ENCODE results near the gene ADGRF3.

ADGRF3 gene, protein sequence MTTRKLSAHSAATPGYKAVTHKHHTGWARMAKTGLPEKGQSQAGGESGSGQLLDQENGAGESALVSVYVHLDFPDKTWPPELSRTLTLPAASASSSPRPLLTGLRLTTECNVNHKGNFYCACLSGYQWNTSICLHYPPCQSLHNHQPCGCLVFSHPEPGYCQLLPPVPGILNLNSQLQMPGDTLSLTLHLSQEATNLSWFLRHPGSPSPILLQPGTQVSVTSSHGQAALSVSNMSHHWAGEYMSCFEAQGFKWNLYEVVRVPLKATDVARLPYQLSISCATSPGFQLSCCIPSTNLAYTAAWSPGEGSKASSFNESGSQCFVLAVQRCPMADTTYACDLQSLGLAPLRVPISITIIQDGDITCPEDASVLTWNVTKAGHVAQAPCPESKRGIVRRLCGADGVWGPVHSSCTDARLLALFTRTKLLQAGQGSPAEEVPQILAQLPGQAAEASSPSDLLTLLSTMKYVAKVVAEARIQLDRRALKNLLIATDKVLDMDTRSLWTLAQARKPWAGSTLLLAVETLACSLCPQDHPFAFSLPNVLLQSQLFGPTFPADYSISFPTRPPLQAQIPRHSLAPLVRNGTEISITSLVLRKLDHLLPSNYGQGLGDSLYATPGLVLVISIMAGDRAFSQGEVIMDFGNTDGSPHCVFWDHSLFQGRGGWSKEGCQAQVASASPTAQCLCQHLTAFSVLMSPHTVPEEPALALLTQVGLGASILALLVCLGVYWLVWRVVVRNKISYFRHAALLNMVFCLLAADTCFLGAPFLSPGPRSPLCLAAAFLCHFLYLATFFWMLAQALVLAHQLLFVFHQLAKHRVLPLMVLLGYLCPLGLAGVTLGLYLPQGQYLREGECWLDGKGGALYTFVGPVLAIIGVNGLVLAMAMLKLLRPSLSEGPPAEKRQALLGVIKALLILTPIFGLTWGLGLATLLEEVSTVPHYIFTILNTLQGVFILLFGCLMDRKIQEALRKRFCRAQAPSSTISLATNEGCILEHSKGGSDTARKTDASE

DNA sequence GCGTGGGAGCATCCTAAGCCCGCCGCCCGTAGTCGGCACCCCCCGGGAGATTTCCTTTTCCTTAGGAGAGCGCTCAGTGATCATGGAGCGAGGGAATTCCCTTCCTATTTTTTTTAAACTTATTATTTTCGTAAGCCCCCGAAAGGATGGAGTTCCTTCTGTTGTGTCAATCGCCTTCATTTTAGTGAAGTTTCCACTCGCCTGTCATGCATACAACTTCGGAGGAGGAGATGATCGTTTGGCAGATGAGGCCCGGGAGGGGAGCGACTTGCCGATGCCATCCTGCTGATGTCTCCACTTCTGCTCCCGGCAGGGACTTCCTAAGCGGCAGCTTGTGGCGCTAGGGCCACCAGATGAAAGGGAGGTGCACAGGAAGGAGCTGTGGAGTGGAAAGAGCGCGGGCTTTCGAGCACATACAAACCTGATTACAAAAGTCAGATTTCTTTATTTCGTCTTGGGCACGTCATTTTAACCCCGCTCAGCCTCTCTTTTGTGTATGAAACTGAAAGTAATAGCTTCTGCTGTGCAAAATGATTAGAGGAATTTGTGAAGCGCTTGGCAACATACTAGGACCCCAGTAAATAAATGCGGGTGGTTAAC is at the start of gene ADGRF3:
TSS of gene ADGRF3 (minus strand) at position 336 of the 600 bp plus-strand sequence. CDS start 555 bp downstream, outside the sequence.
- peak within 1 kb of the TSS; percentile 94 to 95 for H3K27ac ChIP-seq (ENCODE audit: low read depth in 2 of 2, low read length in 2 of 2)
- peak within 1 kb of the TSS; percentile 93 to 99 for H3K4me3 ChIP-seq (ENCODE audit: low read length in 2 of 2)
- peaks cover 16 to 22% of the 10 kb centered on the region in 2 donors for H3K4me1 ChIP-seq (ENCODE audit: control insufficient read depth in 2 of 2, insufficient read depth in 2 of 2, low read length in 2 of 2)

DNA sequence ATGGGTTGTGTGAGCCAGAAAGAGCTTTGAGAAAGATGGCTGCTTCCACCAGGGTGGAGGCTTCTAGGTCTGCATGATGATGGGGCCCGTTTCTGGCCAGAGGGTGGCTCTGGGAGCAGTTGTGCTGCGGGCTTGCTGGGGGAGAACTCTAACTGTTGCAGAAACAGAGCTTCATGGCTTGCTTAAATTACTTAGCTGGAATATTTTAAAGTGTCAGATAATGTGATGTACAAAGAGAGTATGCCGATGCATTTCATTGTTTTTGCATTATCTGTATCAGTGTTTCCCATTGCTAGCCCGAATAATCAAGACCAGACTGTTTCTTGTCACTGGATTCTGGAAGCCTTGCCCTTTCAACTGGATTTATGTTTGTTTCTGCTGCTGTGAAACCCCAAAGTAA is 48.8 kb upstream of the ADGRF3 start:
- Histone ChIP-seq H3K27ac (ENCODE audit: low read depth in 2 of 2, low read length in 2 of 2) (no peak overlapping the region), H3K9ac (ENCODE audit: low read depth in 1 of 2, low read length in 2 of 2) (no peak overlapping the region), H3K4me3 (ENCODE audit: low read length in 2 of 2) (no peak overlapping the region), H3K36me3 (ENCODE audit: control insufficient read depth in 2 of 2, insufficient read depth in 2 of 2, low read length in 2 of 2) (peaks cover 0 to 5% of the 10 kb centered on the region in 2 donors), H3K9me3 (ENCODE audit: control insufficient read depth in 2 of 2, low read length in 2 of 2) (no peaks in the 10 kb centered on the region), H3K4me1 (ENCODE audit: control insufficient read depth in 2 of 2, insufficient read depth in 2 of 2, low read length in 2 of 2) (no peaks in the 10 kb centered on the region), H3K27me3 (ENCODE audit: control insufficient read depth in 2 of 2, insufficient read depth in 2 of 2, low read length in 2 of 2) (no peaks in the 10 kb centered on the region)

More for the DNA sequence above, at the start of gene ADGRF3:
- Histone ChIP-seq H3K36me3 (ENCODE audit: control insufficient read depth in 2 of 2, insufficient read depth in 2 of 2, low read length in 2 of 2) (no peaks in the 10 kb centered on the region), H3K9ac (ENCODE audit: low read depth in 1 of 2, low read length in 2 of 2) (peak within 1 kb of the TSS; percentile 81 to 97), H3K27me3 (ENCODE audit: control insufficient read depth in 2 of 2, insufficient read depth in 2 of 2, low read length in 2 of 2) (no peaks in the 10 kb centered on the region), H3K9me3 (ENCODE audit: control insufficient read depth in 2 of 2, low read length in 2 of 2) (no peaks in the 10 kb centered on the region)

DNA sequence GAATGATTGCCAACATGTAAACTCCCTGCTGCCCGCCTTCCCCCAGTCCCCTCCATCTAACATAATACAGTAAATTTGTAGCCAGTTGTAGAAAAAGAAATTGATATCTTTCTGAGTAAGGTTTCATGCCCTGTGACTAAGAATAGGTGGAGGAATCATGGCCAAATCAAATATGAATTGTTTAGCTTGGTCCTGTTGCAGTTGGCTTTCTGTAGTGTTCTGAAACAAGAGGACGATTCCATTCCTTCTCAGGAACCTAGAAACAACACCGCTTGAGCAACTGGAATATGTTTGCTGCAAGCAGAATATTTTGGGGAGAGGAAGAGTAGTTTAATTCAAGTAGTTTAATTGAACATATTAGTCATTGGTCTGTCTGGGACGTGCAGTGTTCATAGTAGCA is 48.1 kb upstream of the ADGRF3 start:
- Histone ChIP-seq H3K27me3 (ENCODE audit: control insufficient read depth in 2 of 2, insufficient read depth in 2 of 2, low read length in 2 of 2) (no peaks in the 10 kb centered on the region), H3K4me1 (ENCODE audit: control insufficient read depth in 2 of 2, insufficient read depth in 2 of 2, low read length in 2 of 2) (no peaks in the 10 kb centered on the region), H3K27ac (ENCODE audit: low read depth in 2 of 2, low read length in 2 of 2) (no peak overlapping the region), H3K9ac (ENCODE audit: low read depth in 1 of 2, low read length in 2 of 2) (no peak overlapping the region), H3K4me3 (ENCODE audit: low read length in 2 of 2) (no peak overlapping the region), H3K36me3 (ENCODE audit: control insufficient read depth in 2 of 2, insufficient read depth in 2 of 2, low read length in 2 of 2) (peaks cover 3 to 6% of the 10 kb centered on the region in 2 donors), H3K9me3 (ENCODE audit: control insufficient read depth in 2 of 2, low read length in 2 of 2) (no peaks in the 10 kb centered on the region)

DNA sequence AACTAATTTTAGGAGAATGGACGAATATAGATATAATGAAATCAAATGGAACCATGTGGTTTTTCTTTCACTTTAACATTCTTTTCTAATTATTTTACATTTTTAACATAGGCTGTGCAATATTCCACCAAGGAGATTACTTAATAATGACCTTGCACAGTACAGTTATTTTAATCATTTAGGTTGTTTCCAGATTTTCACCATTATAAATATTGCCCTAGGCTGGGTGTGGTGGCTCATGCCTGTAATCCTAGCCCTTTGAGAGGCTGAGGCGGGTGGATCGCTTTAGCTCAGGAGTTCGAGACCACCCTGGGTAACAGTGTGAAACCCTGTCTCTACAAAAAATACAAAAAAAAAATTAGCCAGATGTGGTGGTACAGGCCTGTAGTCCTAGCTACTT is 40.6 kb upstream of the ADGRF3 start:
- Histone ChIP-seq H3K9ac (ENCODE audit: low read depth in 1 of 2, low read length in 2 of 2) (no peak overlapping the region), H3K36me3 (ENCODE audit: control insufficient read depth in 2 of 2, insufficient read depth in 2 of 2, low read length in 2 of 2) (peaks cover 20 to 22% of the 10 kb centered on the region in 2 donors), H3K27me3 (ENCODE audit: control insufficient read depth in 2 of 2, insufficient read depth in 2 of 2, low read length in 2 of 2) (no peaks in the 10 kb centered on the region), H3K4me1 (ENCODE audit: control insufficient read depth in 2 of 2, insufficient read depth in 2 of 2, low read length in 2 of 2) (no peaks in the 10 kb centered on the region), H3K4me3 (ENCODE audit: low read length in 2 of 2) (no peak overlapping the region), H3K9me3 (ENCODE audit: control insufficient read depth in 2 of 2, low read length in 2 of 2) (no peaks in the 10 kb centered on the region), H3K27ac (ENCODE audit: low read depth in 2 of 2, low read length in 2 of 2) (no peak overlapping the region)

DNA sequence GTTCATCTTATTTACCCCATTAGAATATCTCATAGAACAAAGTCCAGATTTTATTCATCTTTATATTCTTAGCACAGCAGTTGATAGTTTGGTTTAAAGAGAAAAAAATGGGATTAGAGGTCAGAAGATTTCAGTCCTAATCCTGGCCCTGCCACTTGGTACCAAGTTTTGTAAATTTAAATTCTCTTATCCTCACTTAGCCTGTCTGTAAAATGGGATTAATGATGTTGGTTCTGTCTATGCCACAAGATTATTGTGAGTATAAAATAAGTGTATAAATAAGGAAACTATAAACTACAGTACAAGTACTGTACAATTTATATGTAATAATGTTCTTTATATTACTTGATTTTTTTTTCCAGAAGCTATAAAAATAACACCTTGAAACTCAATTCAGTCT is 38.0 kb upstream of the ADGRF3 start:
- peaks cover 13 to 18% of the 10 kb centered on the region in 2 donors for H3K36me3 ChIP-seq (ENCODE audit: control insufficient read depth in 2 of 2, insufficient read depth in 2 of 2, low read length in 2 of 2)
- no peaks in the 10 kb centered on the region for H3K4me1 ChIP-seq (ENCODE audit: control insufficient read depth in 2 of 2, insufficient read depth in 2 of 2, low read length in 2 of 2)
- H3K27me3 ChIP-seq (ENCODE audit: control insufficient read depth in 2 of 2, insufficient read depth in 2 of 2, low read length in 2 of 2), result no peaks in the 10 kb centered on the region
- H3K4me3 ChIP-seq (ENCODE audit: low read length in 2 of 2), result no peak overlapping the region
- H3K27ac ChIP-seq (ENCODE audit: low read depth in 2 of 2, low read length in 2 of 2), result no peak overlapping the region
- H3K9ac ChIP-seq (ENCODE audit: low read depth in 1 of 2, low read length in 2 of 2), result no peak overlapping the region
- no peaks in the 10 kb centered on the region for H3K9me3 ChIP-seq (ENCODE audit: control insufficient read depth in 2 of 2, low read length in 2 of 2)

DNA sequence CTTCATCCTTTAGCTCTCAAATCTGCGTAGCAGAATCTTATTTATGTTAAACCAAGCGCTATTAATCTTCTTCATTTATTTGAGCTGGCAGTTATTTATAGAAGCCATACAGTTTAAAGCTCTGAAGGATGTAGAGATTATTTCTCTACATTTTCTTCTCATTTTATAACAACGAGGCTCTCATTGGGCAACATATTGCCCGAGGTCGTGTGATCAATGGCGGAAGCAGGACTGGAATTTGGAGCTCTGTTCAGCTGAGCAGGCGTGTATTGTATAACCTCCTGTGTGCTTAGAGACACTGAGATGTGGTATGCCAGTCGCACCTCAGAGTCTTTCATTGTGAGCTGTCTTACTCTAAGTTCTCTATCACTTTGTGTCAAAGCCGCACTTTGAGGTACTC is 37.6 kb upstream of the ADGRF3 start:
- no peak overlapping the region for H3K4me3 ChIP-seq (ENCODE audit: low read length in 2 of 2)
- H3K9me3 ChIP-seq (ENCODE audit: control insufficient read depth in 2 of 2, low read length in 2 of 2), result no peaks in the 10 kb centered on the region
- no peak overlapping the region for H3K9ac ChIP-seq (ENCODE audit: low read depth in 1 of 2, low read length in 2 of 2)
- no peak overlapping the region for H3K27ac ChIP-seq (ENCODE audit: low read depth in 2 of 2, low read length in 2 of 2)
- no peaks in the 10 kb centered on the region for H3K4me1 ChIP-seq (ENCODE audit: control insufficient read depth in 2 of 2, insufficient read depth in 2 of 2, low read length in 2 of 2)
- peaks cover 9 to 14% of the 10 kb centered on the region in 2 donors for H3K36me3 ChIP-seq (ENCODE audit: control insufficient read depth in 2 of 2, insufficient read depth in 2 of 2, low read length in 2 of 2)
- no peaks in the 10 kb centered on the region for H3K27me3 ChIP-seq (ENCODE audit: control insufficient read depth in 2 of 2, insufficient read depth in 2 of 2, low read length in 2 of 2)

DNA sequence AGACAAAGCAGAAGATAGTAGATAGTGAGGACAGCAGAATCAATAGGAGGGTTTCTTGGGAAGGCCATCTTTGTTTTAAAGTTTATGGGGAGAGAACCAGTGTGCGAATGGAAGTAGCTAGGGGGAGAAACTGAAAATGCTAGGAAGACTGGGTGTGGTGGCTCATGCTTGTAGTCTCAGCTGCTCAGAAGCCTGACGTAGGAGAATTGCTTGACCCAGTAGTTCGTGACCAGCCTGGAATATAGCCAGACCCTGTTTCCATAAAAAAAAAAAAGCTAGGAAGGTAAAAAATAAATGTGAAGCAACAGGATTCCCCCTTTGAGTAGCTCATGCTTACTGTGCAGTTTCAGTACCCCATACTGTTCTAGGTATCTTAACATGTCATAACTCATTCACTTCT is 36.0 kb upstream of the ADGRF3 start:
- H3K36me3 ChIP-seq (ENCODE audit: control insufficient read depth in 2 of 2, insufficient read depth in 2 of 2, low read length in 2 of 2), result peaks cover 5 to 10% of the 10 kb centered on the region in 2 donors
- H3K9ac ChIP-seq (ENCODE audit: low read depth in 1 of 2, low read length in 2 of 2), result no peak overlapping the region
- H3K27me3 ChIP-seq (ENCODE audit: control insufficient read depth in 2 of 2, insufficient read depth in 2 of 2, low read length in 2 of 2), result no peaks in the 10 kb centered on the region
- no peaks in the 10 kb centered on the region for H3K4me1 ChIP-seq (ENCODE audit: control insufficient read depth in 2 of 2, insufficient read depth in 2 of 2, low read length in 2 of 2)
- H3K4me3 ChIP-seq (ENCODE audit: low read length in 2 of 2), result no peak overlapping the region
- no peaks in the 10 kb centered on the region for H3K9me3 ChIP-seq (ENCODE audit: control insufficient read depth in 2 of 2, low read length in 2 of 2)
- no peak overlapping the region for H3K27ac ChIP-seq (ENCODE audit: low read depth in 2 of 2, low read length in 2 of 2)

DNA sequence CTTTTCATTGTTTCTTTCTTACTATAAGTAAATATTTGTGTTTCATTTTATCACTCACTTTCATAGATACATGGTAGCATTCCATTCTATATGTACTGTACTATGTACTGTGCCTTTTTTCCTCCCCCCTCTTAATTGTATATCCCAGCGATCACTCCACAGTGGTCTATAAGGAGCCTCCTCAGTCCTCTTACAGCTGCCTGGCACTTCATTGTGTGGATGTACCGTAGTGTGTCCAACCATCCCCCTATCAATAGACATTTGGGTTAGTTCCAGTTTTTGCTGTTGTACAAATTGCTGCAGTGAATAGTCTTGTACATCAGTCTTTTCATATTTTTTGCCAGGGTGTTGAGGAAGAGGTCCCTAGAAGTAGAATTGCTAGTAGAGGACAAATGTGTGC is 33.7 kb upstream of the ADGRF3 start:
- Histone ChIP-seq H3K36me3 (ENCODE audit: control insufficient read depth in 2 of 2, insufficient read depth in 2 of 2, low read length in 2 of 2) (peaks cover under 1 to 3% of the 10 kb centered on the region in 2 donors), H3K27ac (ENCODE audit: low read depth in 2 of 2, low read length in 2 of 2) (no peak overlapping the region), H3K4me1 (ENCODE audit: control insufficient read depth in 2 of 2, insufficient read depth in 2 of 2, low read length in 2 of 2) (no peaks in the 10 kb centered on the region), H3K9ac (ENCODE audit: low read depth in 1 of 2, low read length in 2 of 2) (no peak overlapping the region), H3K4me3 (ENCODE audit: low read length in 2 of 2) (no peak overlapping the region), H3K27me3 (ENCODE audit: control insufficient read depth in 2 of 2, insufficient read depth in 2 of 2, low read length in 2 of 2) (no peaks in the 10 kb centered on the region), H3K9me3 (ENCODE audit: control insufficient read depth in 2 of 2, low read length in 2 of 2) (no peaks in the 10 kb centered on the region)

DNA sequence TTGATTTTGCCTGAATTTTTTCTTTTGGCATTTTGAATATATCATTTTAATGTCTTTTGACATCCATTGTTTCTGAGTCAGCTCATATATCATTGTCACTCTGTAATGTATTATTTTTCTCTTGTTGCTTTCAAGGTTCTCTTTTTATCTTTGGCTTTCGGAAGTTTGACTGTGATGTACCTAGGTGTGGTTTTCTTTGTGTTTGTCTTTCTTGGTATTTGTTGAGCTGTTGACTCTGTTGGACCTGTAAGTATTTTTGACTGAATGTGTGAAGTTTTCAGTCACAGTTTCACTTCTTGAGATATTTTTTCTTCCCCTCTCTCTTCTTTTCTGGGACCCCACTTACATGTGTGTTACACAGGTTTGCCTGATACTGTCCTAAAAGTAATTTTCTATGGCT is 30.2 kb upstream of the ADGRF3 start:
- no peaks in the 10 kb centered on the region for H3K27me3 ChIP-seq (ENCODE audit: control insufficient read depth in 2 of 2, insufficient read depth in 2 of 2, low read length in 2 of 2)
- H3K9me3 ChIP-seq (ENCODE audit: control insufficient read depth in 2 of 2, low read length in 2 of 2), result no peaks in the 10 kb centered on the region
- H3K9ac ChIP-seq (ENCODE audit: low read depth in 1 of 2, low read length in 2 of 2), result no peak overlapping the region
- no peak overlapping the region for H3K4me3 ChIP-seq (ENCODE audit: low read length in 2 of 2)
- H3K36me3 ChIP-seq (ENCODE audit: control insufficient read depth in 2 of 2, insufficient read depth in 2 of 2, low read length in 2 of 2), result peaks cover 8 to 9% of the 10 kb centered on the region in 2 donors
- no peaks in the 10 kb centered on the region for H3K4me1 ChIP-seq (ENCODE audit: control insufficient read depth in 2 of 2, insufficient read depth in 2 of 2, low read length in 2 of 2)
- no peak overlapping the region for H3K27ac ChIP-seq (ENCODE audit: low read depth in 2 of 2, low read length in 2 of 2)
